Measurements from ENCODE around the gene HSD11B2.

The HSD11B2 gene

GRCh38 chr16:67481561-67482232, 50.8 kb downstream of the HSD11B2 start:
- peak; percentile 61 for DNase-seq

- DNase-seq = no peak
Measured at GRCh38 chr16:67482233-67482924, 51.5 kb downstream of the HSD11B2 start.

GRCh38 chr16:67483150-67483549, 52.2 kb downstream of the HSD11B2 start, which contains the start of gene AGRP:
AGRP (minus strand) TSS chr16:67483547; CDS start chr16:67483398, 149 bp downstream.
- no peak for DNase-seq

- no peak for DNase-seq
Measured at GRCh38 chr16:67483731-67484525, 53.0 kb downstream of the HSD11B2 start.

GRCh38 chr16:67486805-67487204, 55.9 kb downstream of the HSD11B2 start:
- DNase-seq = no peak

All from DMS53 (cell line).